HepG2 (cell line): Measurements from ENCODE around the gene TMBIM1.

Experiments used
- CTCF ChIP-seq: sonication (generic); formaldehyde crosslinking; IDR thresholded peaks from 2 replicates; pipeline ENCODE4 v1.5.0; 2020; ENCODE audit warnings: mild to moderate bottlenecking, missing genetic modification reagents, moderate library complexity
- MEF2D ChIP-seq: sonication (generic); formaldehyde crosslinking; IDR thresholded peaks from 2 replicates; pipeline ENCODE4 v1.5.1; 2020; ENCODE audit warnings: mild to moderate bottlenecking, missing genetic modification reagents
- POLR2AphosphoS2 ChIP-seq: IDR thresholded peaks from 2 replicates; pipeline ENCODE4 v1.6.1; 2011; ENCODE audit warnings: low read depth, low read length, improper control_type of control experiment
- TBL1XR1 ChIP-seq: fragments of 150-350 bp; IDR thresholded peaks from 2 replicates; pipeline ENCODE4 v1.6.1; 2014; ENCODE audit warnings: borderline replicate concordance, low read length; ENCODE audit not compliant: partially characterized antibody

- TF ChIP-seq CTCF (CRISPR knock-in tag) (no peak), MEF2D (no peak), POLR2AphosphoS2 (no peak), TBL1XR1 (no peak)
Measured at GRCh38 chr2:218275371-218276072, 16.8 kb downstream of the TMBIM1 start.
